HG02610 (cell line): ENCODE data around the gene RBP5.
A peak's percentile ranks its signal among the peaks of the same experiment; 100 is the strongest.
"Not testable (repeated sequence)": the region's sequence is repeated elsewhere in the genome, so short reads cannot be mapped to it uniquely, and the experiment has no call there.

Experiments
- ATAC-seq: cut with Tn5 transposase; IDR thresholded peaks from one replicate; pipeline ENCODE4 v1.9.1; 2021; ENCODE audit warnings: mild to moderate bottlenecking, moderate library complexity; ENCODE audit not compliant: unreplicated experiment

RBP5 gene

GRCh38 chr12:7123806-7124522 is 4.7 kb downstream of the RBP5 start:
- no peak for ATAC-seq

- no peak for ATAC-seq
Measured at GRCh38 chr12:7122811-7123769, 5.6 kb downstream of the RBP5 start.

GRCh38 chr12:7121324-7121723 is 7.4 kb downstream of the RBP5 start:
- no peak for ATAC-seq

- ATAC-seq: no peak
Measured at GRCh38 chr12:7120166-7120565, 8.5 kb downstream of the RBP5 start.

- ATAC-seq: no peak
Measured at GRCh38 chr12:7118881-7119280, 9.8 kb downstream of the RBP5 start.

- no peak for ATAC-seq
Measured at GRCh38 chr12:7117670-7118069, 11.0 kb downstream of the RBP5 start.

- ATAC-seq: no peak
Measured at GRCh38 chr12:7116916-7117315, 11.8 kb downstream of the RBP5 start.

GRCh38 chr12:7116196-7116595 is 12.5 kb downstream of the RBP5 start:
- ATAC-seq: no peak

- no peak for ATAC-seq
Measured at GRCh38 chr12:7114851-7115250, 13.8 kb downstream of the RBP5 start.

- no peak for ATAC-seq
Measured at GRCh38 chr12:7114008-7114407, 14.7 kb downstream of the RBP5 start.

- ATAC-seq: no peak
Measured at GRCh38 chr12:7113389-7113871, 15.3 kb downstream of the RBP5 start.

- no peak for ATAC-seq
Measured at GRCh38 chr12:7112041-7112440, 16.6 kb downstream of the RBP5 start.

GRCh38 chr12:7110661-7111060 is 18.0 kb downstream of the RBP5 start:
- no peak for ATAC-seq

GRCh38 chr12:7109572-7109920 is 19.1 kb downstream of the RBP5 start:
- ATAC-seq: no peak

GRCh38 chr12:7108796-7109571 is 19.7 kb downstream of the RBP5 start, which contains the start of gene C1RL:
Gene C1RL, minus strand, starts transcription at chr12:7109214. Its CDS starts 34 bp downstream, at chr12:7109180.
- no peak for ATAC-seq

GRCh38 chr12:7108003-7108795 is 20.5 kb downstream of the RBP5 start:
- peak; percentile 86 for ATAC-seq

GRCh38 chr12:7107636-7108002 is 21.1 kb downstream of the RBP5 start:
- ATAC-seq: no peak

GRCh38 chr12:7107181-7107580 is 21.5 kb downstream of the RBP5 start:
- ATAC-seq: not testable (repeated sequence)

GRCh38 chr12:7106082-7106481 is 22.6 kb downstream of the RBP5 start:
- no peak for ATAC-seq

- ATAC-seq: no peak
Measured at GRCh38 chr12:7103837-7104584, 24.7 kb downstream of the RBP5 start.
